WERI-Rb-1 (cell line): Measurements from ENCODE around the gene MAP3K19.
"Not testable (repeated sequence)": the region's sequence is repeated elsewhere in the genome, so short reads cannot be mapped to it uniquely, and the experiment has no call there.

Source experiments
- DNase-seq: peaks from one replicate; pipeline ENCODE4 v3.0.0-alpha.2; 2020
- H3K27ac ChIP-seq: fragments of 250-450 bp; sonication (Bioruptor Pico); 2 replicates; pipeline ENCODE4 v1.5.1; 2020; ENCODE audit warnings: mild to moderate bottlenecking, moderate library complexity
- H3K27me3 ChIP-seq: fragments of 250-450 bp; sonication (Bioruptor Pico); 2 replicates; pipeline ENCODE4 v1.5.1; 2021; ENCODE audit warnings: mild to moderate bottlenecking, low read depth, moderate library complexity; ENCODE audit not compliant: insufficient read depth, severe bottlenecking
- H3K36me3 ChIP-seq: fragments of 250-450 bp; sonication (Bioruptor Pico); 2 replicates; pipeline ENCODE4 v1.5.1; 2020; ENCODE audit warnings: mild to moderate bottlenecking, moderate library complexity
- H3K4me3 ChIP-seq: 2 replicates; pipeline ENCODE4 v1.5.1; 2011; ENCODE audit warnings: low read depth, mild to moderate bottlenecking, control low read depth, low read length
- H3K9me3 ChIP-seq: fragments of 250-450 bp; sonication (Bioruptor Pico); 2 replicates; pipeline ENCODE4 v1.5.1; 2021; ENCODE audit warnings: mild to moderate bottlenecking, moderate library complexity; ENCODE audit not compliant: severe bottlenecking
- TF ChIP-seq, protein P1 (sequence below): IDR thresholded peaks from 2 replicates; pipeline ENCODE4 v1.5.1; 2011; ENCODE audit warnings: low read depth, mild to moderate bottlenecking, control low read depth, inconsistent platforms, low read length

Gene MAP3K19

DNA sequence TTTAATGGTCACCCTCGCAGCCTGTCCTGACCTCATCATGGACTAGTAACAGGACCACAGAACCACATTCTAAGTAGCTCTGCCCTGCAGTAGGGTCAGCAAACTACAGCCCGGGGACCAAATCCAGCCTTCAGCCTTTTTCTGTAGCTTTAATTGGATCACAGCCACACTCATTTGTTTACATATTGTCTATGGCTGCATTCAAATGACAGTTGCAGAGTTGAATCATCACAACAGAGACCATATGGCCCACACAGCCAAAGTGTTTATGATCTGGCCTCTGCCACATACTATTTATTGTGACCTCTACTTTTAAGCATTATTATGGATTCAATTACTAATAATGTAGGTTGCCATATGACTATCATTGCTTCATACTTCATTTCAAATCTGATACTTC is 47.7 kb downstream of the MAP3K19 start:
- TF ChIP-seq, protein P1, sequence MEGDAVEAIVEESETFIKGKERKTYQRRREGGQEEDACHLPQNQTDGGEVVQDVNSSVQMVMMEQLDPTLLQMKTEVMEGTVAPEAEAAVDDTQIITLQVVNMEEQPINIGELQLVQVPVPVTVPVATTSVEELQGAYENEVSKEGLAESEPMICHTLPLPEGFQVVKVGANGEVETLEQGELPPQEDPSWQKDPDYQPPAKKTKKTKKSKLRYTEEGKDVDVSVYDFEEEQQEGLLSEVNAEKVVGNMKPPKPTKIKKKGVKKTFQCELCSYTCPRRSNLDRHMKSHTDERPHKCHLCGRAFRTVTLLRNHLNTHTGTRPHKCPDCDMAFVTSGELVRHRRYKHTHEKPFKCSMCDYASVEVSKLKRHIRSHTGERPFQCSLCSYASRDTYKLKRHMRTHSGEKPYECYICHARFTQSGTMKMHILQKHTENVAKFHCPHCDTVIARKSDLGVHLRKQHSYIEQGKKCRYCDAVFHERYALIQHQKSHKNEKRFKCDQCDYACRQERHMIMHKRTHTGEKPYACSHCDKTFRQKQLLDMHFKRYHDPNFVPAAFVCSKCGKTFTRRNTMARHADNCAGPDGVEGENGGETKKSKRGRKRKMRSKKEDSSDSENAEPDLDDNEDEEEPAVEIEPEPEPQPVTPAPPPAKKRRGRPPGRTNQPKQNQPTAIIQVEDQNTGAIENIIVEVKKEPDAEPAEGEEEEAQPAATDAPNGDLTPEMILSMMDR, result no peak
- H3K27ac ChIP-seq, result no peak overlapping the region
- no peak for DNase-seq
- no peak overlapping the region for H3K4me3 ChIP-seq
- no peaks in the 10 kb centered on the region for H3K36me3 ChIP-seq
- H3K9me3 ChIP-seq, result no peaks in the 10 kb centered on the region
- H3K27me3 ChIP-seq, result no peaks in the 10 kb centered on the region

DNA sequence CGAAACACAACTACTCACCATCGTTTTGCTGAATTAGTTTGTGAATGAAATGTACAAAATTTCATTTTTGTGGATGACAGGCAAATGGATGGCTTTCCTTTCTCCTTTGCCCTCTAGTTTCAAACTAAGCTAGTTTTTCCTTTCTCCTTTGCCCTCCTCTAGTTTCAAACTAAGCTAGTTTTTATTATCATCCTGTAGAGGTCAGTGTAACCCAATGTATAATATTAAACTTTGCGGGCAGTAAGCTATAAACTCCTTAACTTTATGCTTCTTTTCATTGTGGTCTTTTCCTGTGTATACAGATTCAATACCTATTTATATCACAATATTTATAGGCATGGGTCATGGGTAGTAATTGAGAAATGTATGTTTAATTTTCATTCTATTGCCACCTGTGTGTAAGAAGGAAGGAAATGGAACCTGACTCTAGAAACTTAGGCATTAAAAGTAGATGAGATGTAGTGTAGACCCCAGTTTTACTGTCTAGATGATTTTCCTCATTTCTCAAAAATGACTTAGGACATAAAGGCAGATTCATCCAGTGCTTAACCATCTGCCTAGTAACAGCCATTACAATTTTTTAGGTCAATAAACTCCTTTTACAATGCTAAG is 58.1 kb downstream of the MAP3K19 start:
- no peaks in the 10 kb centered on the region for H3K9me3 ChIP-seq
- TF ChIP-seq, protein P1, result 0 out of 2 replicates have a peak, but pooled peaks have one; percentile 3
- no peaks in the 10 kb centered on the region for H3K36me3 ChIP-seq
- no peak for DNase-seq
- H3K27me3 ChIP-seq, result no peaks in the 10 kb centered on the region
- H3K4me3 ChIP-seq, result no peak overlapping the region
- no peak overlapping the region for H3K27ac ChIP-seq

DNA sequence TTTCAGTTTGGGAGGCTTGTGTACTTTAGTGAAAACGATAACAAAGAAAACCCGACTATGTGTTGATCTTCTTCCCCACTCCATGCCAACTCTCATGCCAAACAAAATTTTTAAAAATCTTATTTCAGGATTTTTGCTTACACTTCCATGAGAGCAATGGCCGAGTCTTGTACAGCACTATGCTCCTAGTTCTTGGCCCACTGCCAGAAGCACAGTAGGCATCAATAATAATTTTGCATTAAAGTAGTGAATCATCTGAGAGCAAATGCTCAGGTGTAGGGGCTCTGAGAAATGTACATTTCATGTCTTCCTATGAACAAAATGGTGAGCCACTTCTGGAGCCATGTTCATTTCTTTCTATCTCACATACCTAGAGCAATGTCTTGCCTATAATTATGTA is 62.2 kb downstream of the MAP3K19 start:
- Histone ChIP-seq H3K36me3 (no peaks in the 10 kb centered on the region), H3K27ac (no peak overlapping the region), H3K27me3 (no peaks in the 10 kb centered on the region), H3K9me3 (no peaks in the 10 kb centered on the region), H3K4me3 (no peak overlapping the region)
- TF ChIP-seq, protein P1, result no peak
- no peak for DNase-seq

DNA sequence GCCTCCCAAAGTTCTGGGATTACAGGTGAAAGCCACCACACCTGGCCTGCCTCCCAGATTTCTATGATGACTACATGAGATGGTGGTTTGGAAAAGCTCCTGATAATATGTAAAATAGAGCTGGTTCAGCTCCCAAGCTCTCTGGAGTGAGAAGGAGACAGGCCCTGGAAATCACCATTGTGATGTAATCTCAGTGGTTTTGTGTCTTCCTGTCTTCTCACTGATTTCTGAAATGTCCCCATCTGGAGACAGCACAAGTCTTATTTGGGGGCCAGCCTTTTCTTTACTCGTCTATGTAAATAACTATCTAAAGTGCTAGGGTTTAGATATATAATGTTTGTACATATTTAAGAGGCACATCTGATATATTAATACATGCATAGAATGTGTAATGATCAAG is 64.6 kb downstream of the MAP3K19 start:
- Histone ChIP-seq H3K9me3 (no peaks in the 10 kb centered on the region), H3K27ac (no peak overlapping the region), H3K4me3 (no peak overlapping the region), H3K27me3 (no peaks in the 10 kb centered on the region), H3K36me3 (no peaks in the 10 kb centered on the region)
- DNase-seq, result no peak
- TF ChIP-seq, protein P1, result no peak

DNA sequence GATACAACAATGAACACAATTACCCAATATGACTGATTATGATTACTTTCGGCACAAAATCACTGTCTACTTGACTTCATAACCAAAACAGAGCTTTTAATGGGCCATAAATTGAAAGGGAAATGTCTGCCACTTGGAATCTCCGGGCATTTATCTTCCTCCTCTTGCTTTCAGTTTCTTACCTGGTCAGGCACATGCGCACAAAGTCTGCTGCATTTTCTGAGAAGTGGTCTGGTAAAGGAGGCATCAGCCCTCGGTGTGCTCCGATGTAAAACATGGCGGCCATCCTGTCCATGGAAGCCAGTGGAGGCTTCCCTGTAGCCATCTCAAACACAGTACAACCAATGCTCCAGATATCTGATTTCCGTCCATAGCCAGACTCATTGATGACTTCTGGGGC is 66.6 kb downstream of the MAP3K19 start:
- no peak overlapping the region for H3K4me3 ChIP-seq
- TF ChIP-seq, protein P1, result no peak
- no peak overlapping the region for H3K27ac ChIP-seq

DNA sequence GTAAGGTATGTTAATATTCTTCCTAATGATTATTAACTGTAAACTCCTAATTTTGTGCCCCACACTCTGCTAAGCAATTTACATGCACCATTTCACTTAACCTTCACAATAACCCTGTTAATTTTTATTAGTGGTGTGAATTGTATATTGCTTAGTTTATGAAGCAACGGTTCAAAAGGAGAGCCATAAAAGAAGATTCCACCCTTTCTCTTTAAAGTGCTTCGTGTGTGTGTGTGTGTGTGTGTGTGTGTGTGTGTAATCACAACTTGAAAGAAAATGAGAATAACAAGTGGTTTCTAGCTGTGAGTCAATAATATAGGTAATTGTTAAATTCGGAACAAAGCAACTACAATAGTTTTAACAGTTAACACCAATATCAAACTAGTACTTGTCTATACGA is 68.0 kb downstream of the MAP3K19 start:
- no peak for DNase-seq

More for the DNA sequence above, 66.6 kb downstream of the MAP3K19 start:
- H3K9me3 ChIP-seq, result no peaks in the 10 kb centered on the region
- H3K36me3 ChIP-seq, result no peaks in the 10 kb centered on the region
- no peak for DNase-seq
- no peaks in the 10 kb centered on the region for H3K27me3 ChIP-seq

DNA sequence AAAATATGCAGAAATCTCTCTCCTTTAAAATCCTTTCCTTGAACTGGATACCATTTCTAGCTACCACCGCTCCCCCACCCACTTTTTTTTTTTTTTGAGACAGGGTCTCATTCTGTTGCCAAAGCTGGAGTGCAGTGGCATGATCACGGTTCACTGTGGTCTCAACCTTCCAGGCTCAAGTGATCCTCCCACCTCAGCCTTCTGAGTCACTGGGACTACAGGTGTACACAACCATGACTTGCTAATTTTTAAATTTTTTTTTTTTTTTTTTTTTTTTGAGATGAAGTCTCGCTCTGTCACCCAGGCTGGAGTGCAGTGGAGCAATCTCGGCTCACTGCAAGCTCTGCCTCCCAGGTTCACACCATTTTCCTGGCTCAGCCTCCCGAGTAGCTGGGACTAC is 70.1 kb downstream of the MAP3K19 start:
- H3K27ac ChIP-seq, H3K36me3 ChIP-seq, H3K4me3 ChIP-seq, H3K9me3 ChIP-seq, H3K27me3 ChIP-seq, DNase-seq: not testable (repeated sequence)

More for the DNA sequence above, 68.0 kb downstream of the MAP3K19 start:
- no peaks in the 10 kb centered on the region for H3K9me3 ChIP-seq
- H3K27me3 ChIP-seq, result no peaks in the 10 kb centered on the region
- H3K4me3 ChIP-seq, result no peak overlapping the region
- TF ChIP-seq, protein P1, result no peak
- H3K36me3 ChIP-seq, result no peaks in the 10 kb centered on the region
- H3K27ac ChIP-seq, result no peak overlapping the region
